Measurements from ENCODE around the gene KCNIP4.

Gene KCNIP4

GRCh38 chr4:21544955-21545354 lies 403.6 kb downstream of the KCNIP4 start:
- DNase-seq (ENCODE audit: insufficient read length, low spot score) (no peak), FAIRE-seq (no peak)
- no peak for TF ChIP-seq POLR2A (IDR thresholded peaks at IDR 0.05; ENCODE audit: low read depth, low read length)

- no peak for FAIRE-seq
- DNase-seq (ENCODE audit: insufficient read length, low spot score): no peak
- no peak for TF ChIP-seq POLR2A (IDR thresholded peaks at IDR 0.05; ENCODE audit: low read depth, low read length)
Measured at GRCh38 chr4:21544415-21544814, 404.2 kb downstream of the KCNIP4 start.

GRCh38 chr4:21543514-21543913 lies 405.1 kb downstream of the KCNIP4 start:
- FAIRE-seq (no peak), DNase-seq (ENCODE audit: insufficient read length, low spot score) (no peak)
- no peak for TF ChIP-seq POLR2A (IDR thresholded peaks at IDR 0.05; ENCODE audit: low read depth, low read length)

GRCh38 chr4:21535898-21536297 lies 412.7 kb downstream of the KCNIP4 start:
- no peak for FAIRE-seq
- TF ChIP-seq POLR2A (IDR thresholded peaks at IDR 0.05; ENCODE audit: low read depth, low read length): no peak
- no peak for DNase-seq (ENCODE audit: insufficient read length, low spot score)

GRCh38 chr4:21531048-21531447 lies 417.5 kb downstream of the KCNIP4 start:
- no peak for FAIRE-seq
- TF ChIP-seq POLR2A (IDR thresholded peaks at IDR 0.05; ENCODE audit: low read depth, low read length): no peak
- DNase-seq (ENCODE audit: insufficient read length, low spot score): no peak

- no peak for TF ChIP-seq POLR2A (IDR thresholded peaks at IDR 0.05; ENCODE audit: low read depth, low read length)
- FAIRE-seq: no peak
- DNase-seq (ENCODE audit: insufficient read length, low spot score): no peak
Measured at GRCh38 chr4:21529214-21529613, 419.4 kb downstream of the KCNIP4 start.

GRCh38 chr4:21522296-21522695 lies 426.3 kb downstream of the KCNIP4 start:
- DNase-seq (ENCODE audit: insufficient read length, low spot score): no peak
- TF ChIP-seq POLR2A (IDR thresholded peaks at IDR 0.05; ENCODE audit: low read depth, low read length): no peak
- FAIRE-seq: no peak

GRCh38 chr4:21517126-21517859 lies 431.3 kb downstream of the KCNIP4 start:
- no peak for DNase-seq (ENCODE audit: insufficient read length, low spot score)
- TF ChIP-seq POLR2A (IDR thresholded peaks at IDR 0.05; ENCODE audit: low read depth, low read length): no peak
- FAIRE-seq: no peak

GRCh38 chr4:21514022-21514694 lies 434.4 kb downstream of the KCNIP4 start:
- FAIRE-seq: no peak
- DNase-seq (ENCODE audit: insufficient read length, low spot score): no peak
- TF ChIP-seq POLR2A (IDR thresholded peaks at IDR 0.05; ENCODE audit: low read depth, low read length): no peak

GRCh38 chr4:21512353-21512752 lies 436.2 kb downstream of the KCNIP4 start:
- DNase-seq (ENCODE audit: insufficient read length, low spot score) (no peak), FAIRE-seq (no peak)
- no peak for TF ChIP-seq POLR2A (IDR thresholded peaks at IDR 0.05; ENCODE audit: low read depth, low read length)

- TF ChIP-seq POLR2A (IDR thresholded peaks at IDR 0.05; ENCODE audit: low read depth, low read length): no peak
- no peak for FAIRE-seq
- no peak for DNase-seq (ENCODE audit: insufficient read length, low spot score)
Measured at GRCh38 chr4:21507439-21507838, 441.1 kb downstream of the KCNIP4 start.

GRCh38 chr4:21490682-21491081 lies 457.9 kb downstream of the KCNIP4 start:
- TF ChIP-seq POLR2A (IDR thresholded peaks at IDR 0.05; ENCODE audit: low read depth, low read length): no peak
- no peak for FAIRE-seq
- DNase-seq (ENCODE audit: insufficient read length, low spot score): no peak

GRCh38 chr4:21476757-21477156 lies 471.8 kb downstream of the KCNIP4 start:
- DNase-seq (ENCODE audit: insufficient read length, low spot score): no peak
- TF ChIP-seq POLR2A (IDR thresholded peaks at IDR 0.05; ENCODE audit: low read depth, low read length): no peak
- no peak for FAIRE-seq

GRCh38 chr4:21474195-21474594 lies 474.4 kb downstream of the KCNIP4 start:
- FAIRE-seq (no peak), DNase-seq (ENCODE audit: insufficient read length, low spot score) (no peak)
- no peak for TF ChIP-seq POLR2A (IDR thresholded peaks at IDR 0.05; ENCODE audit: low read depth, low read length)

- FAIRE-seq (no peak), DNase-seq (ENCODE audit: insufficient read length, low spot score) (no peak)
- TF ChIP-seq POLR2A (IDR thresholded peaks at IDR 0.05; ENCODE audit: low read depth, low read length): no peak
Measured at GRCh38 chr4:21470535-21470934, 478.0 kb downstream of the KCNIP4 start.
